ENCODE results near the gene MRPL45.
"Not testable (repeated sequence)": the region's sequence is repeated elsewhere in the genome, so short reads cannot be mapped to it uniquely, and the experiment has no call there.

MRPL45 gene
- 7.7 reads per million, percentile 27 among the genes with 10 or more reads in this experiment for total RNA-seq

DNA sequence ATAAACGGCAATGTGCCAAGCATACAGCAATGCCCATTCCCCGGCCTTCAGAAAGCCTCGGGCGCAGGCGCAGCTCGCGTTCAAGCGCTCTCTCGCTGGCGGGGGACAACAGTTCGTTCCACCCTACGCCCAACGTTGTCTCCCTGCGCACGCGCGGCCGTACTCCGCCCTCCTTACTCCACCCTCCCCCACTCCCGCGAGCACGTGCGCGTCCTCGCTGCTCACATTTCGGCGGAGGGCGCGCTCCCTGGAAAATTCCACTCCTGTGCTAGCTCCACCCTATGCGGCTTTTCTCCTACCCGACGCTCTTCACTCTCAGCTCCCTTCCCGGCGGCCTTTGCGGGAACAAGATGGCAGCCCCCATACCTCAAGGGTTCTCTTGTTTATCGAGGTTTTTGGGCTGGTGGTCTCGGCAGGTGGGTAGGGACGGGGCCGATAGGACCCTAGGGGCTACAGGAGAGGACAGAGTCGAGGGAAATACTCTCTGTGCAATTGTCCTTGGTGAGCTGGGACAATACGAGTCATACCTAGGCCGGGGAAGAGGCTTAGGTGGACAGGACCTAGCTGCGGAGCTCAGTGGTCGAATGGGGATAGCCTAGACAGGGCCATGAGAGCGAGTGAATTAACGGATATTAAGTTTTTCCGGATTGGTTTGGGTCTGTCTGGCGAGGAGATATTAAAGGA lies at the start of gene MRPL45:
TSS of gene MRPL45 (plus strand) at position 335 of the 684 bp plus-strand sequence. CDS start at position 351, 16 bp downstream.
- DNase-seq: peak; percentile 90

DNA sequence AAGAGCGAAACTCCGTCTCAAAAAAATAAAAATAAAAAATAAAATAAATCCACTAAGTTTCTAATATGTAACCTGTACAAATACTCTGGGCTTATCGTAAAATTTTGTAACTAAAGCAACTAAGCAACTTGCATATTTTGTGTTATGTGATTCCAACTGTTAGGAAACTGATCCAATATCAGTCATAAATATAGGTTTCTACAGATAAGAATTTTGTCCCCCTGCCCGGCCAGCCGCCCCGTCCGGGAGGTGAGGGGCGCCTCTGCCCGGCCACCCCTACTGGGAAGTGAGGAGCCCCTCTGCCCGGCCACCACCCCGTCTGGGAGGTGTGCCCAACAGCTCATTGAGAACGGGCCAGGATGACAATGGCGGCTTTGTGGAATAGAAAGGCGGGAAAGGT lies 43.8 kb upstream of the MRPL45 start:
- DNase-seq: not testable (repeated sequence)

DNA sequence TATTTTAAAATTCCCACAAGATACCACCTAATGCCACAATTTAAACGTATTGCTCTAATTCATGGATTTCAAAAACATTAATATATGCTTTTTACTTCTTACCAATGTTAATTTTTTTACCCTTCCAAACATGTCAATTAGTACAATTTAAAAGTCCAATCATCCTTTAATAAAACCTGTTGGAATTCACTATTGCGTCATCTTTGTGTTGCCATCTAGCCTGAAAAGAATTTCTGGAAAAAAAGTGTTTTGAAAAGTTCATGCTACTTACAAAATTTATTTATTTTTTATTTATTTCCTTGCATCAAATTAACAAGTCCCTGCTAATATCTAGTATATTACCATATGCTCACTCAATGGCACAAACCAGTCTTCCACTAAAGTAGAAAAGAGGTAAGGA lies 42.6 kb upstream of the MRPL45 start:
- not testable (repeated sequence) for DNase-seq

DNA sequence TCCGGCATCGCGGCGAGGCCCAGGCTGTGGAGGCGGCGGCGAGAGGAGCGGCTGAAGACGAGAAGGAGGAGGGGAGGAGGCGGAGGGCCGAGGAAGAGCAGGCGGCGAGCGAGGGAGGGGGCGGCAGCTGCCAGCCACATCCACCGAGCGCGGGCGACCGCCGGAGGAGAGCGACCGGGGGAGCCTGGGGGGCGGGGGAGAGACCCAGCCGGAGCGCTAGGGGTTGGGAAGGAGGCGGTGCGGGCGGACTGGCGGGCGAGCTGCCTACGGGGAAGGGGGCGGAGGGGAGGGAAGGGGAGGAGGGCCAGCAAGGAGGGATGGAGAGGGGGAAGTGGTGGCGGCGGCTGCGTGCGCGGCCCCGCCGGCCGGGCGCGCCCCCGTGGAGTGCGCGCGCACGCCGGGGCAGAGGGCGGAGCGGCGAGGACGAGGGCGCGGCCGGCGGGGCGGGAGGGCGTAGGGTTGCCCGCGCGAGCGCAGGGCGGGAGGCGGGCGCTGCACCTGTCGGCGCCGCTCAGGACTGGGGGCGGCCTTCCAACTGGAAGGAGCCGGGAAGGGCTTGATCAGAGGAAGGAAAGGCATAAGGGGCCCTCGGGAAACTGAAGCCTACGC lies 39.9 kb upstream of the MRPL45 start:
- peak; percentile 80 for DNase-seq

DNA sequence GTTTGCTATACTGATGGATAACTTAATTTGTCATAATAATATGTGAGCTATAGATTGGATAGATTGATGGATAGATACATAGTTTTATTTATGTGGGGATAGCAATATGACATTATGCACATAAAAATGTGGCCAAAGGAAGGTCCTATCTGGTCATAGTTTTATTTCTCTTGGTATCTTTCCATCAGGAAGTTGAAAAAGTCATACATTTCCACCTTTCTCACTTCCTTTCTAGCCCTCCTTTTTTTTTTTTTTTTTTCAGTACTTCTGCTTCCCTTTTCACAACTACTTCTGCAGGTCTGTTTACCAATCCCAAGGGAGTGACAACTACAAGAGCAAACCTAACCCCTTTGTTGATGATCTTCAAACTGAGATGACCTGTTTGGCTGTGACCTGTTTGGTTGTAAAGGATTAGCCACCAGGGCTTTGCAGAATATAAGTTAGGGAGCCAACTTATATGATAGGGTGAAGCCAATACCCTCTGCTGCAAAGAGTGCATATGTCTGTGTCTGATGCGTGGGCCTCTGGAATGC lies 30.9 kb upstream of the MRPL45 start:
- DNase-seq: not testable (repeated sequence)

DNA sequence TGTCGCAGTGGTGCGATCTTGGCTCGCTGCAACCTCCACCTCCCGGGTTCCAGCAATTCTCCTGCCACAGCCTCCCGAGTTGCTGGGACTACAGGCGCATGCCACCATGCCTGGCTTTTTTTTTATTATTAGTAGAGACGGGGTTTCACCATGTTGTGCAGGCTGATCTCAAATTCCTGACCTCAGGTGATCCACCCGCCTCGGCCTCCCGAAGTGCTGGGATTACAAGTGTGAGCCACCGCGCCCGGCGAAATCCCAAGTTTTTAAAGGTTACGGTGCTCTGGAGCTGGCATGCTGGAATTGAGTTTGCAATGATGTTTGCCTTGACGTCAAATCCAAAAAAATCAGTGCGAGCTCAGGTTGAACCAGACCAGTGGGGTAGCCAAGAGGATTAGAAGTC lies 30.4 kb upstream of the MRPL45 start:
- not testable (repeated sequence) for DNase-seq

DNA sequence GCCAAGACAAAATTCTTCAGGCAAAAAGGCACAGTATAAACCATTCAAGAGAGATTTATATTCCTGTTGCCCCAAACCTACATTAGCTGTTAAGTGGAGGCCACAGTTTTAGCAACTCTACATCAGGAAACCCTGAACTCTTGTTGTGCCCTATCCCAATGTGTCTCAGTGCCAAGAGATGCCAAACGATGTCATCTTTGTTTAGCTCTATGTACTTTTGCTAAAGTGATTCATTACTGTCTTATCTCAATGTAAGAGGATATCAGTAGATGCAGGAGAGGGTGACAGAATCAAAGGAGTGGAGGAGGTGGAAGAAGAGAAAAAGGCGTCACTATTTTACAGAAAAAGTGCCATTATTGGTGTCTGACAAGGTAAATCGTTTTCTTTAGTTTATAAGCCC lies 28.8 kb upstream of the MRPL45 start:
- DNase-seq: not testable (repeated sequence)

DNA sequence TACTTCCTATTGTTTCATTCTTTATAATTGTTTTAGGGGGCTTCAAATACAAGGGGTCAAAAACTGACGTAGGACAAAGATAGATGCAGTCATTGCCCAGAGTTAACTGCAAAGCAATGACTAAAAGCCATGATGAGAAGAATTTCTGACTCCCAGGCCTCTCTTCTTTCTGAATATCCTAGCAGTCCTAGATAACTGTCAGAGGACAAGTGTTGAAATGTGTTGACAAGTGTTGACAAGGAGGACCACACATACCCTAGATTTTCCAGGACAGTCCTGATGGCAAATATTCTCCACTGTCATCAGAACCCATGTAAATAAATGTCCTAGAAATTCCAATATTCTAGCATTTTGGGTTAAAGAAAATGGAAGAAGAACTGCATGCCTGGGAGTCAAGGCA lies 27.9 kb upstream of the MRPL45 start:
- DNase-seq: not testable (repeated sequence)

DNA sequence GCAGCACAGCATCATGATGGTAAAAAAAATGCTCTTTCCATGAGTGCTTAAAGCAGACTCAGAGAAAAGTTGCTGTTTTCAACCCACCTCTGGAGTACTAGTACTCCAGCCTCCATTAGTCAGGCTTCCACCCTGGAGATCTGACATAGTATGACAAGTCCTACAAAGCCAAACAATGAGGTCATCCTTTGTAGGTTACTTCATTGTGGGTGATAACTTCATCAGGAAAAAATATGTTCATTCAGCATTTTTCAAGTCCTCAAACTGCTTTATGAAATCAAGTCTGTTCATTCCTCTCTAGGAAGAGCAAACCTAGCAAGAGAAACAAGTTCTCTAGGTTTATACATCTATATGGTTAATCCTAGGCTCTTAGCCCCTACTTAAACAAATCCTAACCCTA lies 27.4 kb upstream of the MRPL45 start:
- DNase-seq: not testable (repeated sequence)

DNA sequence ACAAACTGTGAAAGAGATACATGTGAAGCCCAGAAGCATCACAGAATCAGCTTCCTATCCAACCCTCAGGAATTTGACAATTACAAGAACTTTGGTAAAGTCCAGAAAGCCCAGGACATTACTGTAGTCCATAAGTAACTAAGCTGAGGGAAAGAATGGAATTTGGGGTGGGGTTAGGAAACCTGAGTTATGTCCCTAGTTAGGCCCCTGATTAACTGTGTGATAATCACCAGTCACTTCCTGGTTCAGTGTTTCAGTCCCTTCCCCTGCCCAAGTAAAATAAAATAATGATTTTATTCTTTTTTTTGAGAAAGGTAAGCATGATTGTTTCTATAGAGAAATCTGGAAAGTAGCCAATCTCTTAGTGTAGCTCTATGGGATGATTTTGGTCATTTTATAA lies 11.0 kb upstream of the MRPL45 start:
- DNase-seq: not testable (repeated sequence)

DNA sequence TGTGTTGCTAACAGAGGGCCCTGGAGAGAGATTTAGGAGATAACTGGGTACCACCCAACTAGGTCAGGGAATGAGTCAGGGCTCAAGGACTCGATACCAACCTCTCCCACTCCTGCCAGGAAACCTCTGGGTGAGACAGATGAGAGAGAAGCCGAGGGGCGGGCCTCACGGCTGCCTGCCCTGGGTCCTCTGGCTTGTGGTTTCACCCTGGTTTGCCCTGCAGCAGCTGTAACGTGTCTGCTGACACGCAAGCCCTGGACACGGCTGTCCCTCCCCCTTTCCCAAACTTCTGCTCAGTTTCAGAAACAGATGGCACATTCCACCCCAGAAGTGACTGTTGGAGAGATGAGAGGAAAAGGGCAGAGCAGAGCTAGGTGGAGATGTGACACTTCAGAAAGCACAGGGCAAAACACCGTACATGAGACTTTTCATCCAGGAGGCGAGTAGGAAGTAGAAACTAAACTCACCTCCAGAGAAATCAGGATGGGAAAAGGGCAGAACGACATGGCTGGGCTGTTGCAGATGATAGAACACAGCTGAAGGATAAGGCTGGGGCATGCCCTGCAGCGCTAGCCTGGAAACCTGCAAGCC lies 10.4 kb upstream of the MRPL45 start:
- DNase-seq: not testable (repeated sequence)

DNA sequence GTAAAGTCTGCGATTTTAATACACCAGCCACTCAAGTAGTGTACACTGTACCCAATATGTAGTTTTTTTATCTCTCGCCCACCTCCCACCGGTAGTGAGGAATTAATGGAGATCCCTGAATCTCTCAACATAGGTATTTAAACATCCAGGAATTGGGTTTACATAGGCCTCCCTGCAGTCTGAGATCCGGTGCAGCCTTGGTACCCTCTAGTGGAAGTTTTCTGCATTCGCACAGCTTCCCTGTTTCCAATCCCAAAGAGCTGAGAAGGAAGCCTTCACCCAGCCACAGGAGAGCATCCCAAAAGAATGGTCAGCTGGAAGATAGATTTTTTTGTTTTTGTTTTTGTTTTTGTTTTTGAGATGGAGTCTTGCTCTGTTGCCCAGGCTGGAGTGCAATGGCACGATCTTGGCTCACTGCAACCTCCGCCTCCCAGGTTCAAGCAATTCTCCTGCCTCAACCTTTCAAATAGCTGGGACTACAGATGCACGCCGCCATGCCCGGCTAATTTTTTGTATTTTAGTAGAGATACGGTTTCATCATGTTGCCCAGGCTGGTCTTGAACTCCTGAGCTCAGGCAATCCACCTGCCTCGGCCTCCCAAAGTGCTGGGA lies 8.6 kb upstream of the MRPL45 start:
- not testable (repeated sequence) for DNase-seq

DNA sequence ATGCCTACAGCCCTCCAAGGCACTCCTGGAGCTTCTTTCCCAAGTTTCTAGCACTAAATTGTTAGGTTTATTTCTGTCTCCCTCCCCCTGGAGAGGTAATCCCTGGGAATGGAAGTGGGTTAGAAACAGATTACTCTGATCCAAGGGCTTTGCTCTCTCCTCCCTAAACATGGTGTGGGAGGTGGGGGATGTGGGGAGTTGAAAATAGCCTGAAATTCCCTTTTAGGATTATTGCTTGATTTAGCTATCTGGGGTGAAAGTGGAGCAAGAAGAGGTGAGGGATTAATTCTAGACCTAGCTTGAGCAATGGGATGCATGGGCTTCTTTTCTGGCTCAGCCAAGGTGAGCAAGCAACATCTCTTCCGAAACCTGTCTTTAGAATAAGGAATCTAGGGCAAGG lies 7.2 kb upstream of the MRPL45 start:
- DNase-seq: not testable (repeated sequence)

DNA sequence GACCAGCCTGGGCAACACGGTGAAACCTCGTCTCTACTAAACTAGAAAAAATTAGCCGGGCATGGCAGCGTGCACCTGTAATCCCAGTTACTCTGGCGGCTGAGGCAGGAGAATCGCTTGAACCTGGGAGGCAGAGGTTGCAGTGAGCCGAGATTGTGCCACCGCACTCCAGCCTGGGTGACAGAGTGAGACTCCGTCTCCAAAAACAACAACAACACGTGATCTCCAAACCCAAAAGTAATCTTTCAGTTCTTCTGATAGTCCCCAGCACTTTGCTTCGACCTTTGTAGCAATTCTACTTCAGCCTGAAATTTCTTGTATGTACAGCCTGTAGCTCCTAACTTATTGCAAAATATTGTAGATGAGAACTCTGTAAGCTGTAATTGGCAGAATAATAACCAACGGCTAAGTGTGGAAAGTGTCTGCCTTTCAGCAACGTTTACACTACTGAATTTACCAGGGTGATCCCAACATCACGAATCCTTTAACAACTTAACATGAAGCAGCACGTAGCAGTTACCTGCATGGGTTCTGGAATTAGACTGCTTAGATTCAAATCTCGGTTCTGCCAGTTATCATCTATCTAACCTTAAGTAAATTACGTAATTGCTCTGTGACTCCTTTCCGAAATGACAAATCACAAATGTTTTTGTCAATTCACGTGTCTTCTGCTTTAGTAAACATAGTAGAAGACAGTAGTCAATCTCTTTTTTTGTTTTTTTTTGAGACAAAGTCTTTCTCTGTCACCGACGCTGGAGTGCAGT lies 1.2 kb upstream of the MRPL45 start:
- DNase-seq: not testable (repeated sequence)

DNA sequence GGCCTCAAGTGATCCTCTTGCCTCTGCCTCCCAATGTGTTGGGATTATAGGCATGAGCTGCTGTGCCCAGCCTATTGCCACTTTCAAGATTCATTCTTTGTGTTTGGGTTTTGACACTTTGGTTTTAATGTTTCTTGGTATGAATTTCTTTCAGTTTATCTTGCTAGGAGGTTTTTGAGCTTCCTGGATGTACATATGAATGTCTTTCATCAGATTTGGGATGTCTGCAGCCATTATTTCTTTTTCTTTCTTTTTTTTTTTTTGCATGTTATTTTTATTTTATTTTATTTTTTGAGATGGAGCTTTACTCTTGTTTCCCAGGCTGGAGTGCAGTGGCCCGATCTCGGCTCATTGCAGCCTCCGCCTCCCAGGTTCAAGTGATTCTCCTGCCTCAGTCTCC lies 18.5 kb downstream of the MRPL45 start:
- no peak for DNase-seq

DNA sequence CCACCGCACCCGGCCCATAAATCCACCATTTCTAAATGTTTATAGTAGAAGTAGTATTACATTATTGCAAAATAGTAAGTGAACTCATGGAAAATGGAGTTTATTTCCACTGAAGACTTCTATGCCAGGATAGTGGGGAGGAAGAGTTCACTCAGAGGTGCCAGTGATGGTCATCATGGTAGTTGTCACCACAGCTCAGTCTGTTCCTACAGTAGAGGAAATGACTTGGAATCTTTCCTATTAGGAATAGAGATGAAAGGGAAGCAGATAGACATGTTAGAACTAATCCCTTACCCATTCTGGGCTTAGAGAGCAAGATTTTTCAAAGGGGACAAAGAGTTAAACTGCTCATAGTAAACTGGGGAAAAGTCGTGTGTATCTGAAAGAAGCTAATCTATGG lies 20.1 kb downstream of the MRPL45 start:
- no peak for DNase-seq

DNA sequence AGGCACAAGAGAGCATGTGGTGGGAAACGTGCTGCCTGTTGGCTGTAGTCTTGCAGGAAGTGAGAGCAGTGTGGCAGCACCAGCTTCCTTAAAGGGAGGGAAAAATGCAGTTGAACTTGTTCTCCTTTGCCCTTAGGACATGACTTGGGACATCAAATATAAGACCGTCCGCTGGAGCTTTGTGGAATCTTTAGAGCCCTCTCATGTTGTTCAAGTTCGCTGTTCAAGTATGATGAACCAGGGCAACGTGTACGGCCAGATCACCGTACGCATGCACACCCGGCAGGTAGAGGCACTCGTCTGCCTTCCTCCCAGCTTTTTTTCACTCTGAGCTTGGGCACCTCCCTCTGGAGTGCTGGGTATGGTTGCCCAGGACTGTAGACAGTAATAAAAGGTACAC lies 23.5 kb downstream of the MRPL45 start:
- no peak for DNase-seq

DNA sequence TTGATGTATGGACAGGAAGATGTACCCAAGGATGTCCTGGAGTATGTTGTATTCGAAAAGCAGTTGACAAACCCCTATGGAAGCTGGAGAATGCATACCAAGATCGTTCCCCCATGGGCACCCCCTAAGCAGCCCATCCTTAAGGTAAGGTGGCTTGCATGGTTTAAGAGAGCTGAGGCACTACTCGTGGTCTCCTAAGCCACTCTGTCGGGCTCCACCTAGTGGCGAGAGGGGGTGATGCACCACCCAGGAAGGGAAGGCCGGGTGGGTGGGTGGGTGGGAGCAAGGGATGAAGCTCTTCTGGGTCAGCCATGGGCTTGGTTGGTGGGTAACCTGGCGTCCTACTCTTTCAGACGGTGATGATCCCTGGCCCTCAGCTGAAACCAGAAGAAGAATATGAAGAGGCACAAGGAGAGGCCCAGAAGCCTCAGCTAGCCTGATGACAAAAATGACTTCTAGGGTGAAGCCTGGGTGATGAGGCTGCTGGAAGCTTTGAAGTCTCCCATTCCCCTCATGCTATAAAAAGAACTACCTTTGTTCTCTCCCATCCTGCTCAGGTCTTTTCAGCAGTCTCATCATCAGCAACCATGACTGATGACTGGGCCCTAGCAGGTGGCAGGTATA lies 25.3 kb downstream of the MRPL45 start:
- DNase-seq: peak; percentile 65

DNA sequence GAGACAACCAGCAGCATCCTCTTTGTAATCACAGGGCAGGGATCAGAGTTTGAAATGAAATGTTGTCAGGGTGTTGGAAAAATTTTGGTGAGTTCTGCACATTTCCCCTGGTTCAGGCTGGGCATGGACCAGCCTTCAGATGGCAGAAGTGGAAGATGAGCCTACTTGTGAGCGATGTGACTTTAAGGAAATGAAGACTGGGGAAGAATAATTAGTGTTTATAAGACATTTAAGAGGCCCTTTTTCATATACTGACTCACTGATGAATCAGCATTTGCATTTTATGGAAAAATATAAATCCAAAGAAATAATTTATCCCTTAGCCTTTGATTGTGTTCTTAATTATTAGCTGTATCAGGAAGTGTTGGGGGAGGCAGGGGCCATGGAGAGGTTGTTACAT lies 25.9 kb downstream of the MRPL45 start:
- DNase-seq: no peak

DNA sequence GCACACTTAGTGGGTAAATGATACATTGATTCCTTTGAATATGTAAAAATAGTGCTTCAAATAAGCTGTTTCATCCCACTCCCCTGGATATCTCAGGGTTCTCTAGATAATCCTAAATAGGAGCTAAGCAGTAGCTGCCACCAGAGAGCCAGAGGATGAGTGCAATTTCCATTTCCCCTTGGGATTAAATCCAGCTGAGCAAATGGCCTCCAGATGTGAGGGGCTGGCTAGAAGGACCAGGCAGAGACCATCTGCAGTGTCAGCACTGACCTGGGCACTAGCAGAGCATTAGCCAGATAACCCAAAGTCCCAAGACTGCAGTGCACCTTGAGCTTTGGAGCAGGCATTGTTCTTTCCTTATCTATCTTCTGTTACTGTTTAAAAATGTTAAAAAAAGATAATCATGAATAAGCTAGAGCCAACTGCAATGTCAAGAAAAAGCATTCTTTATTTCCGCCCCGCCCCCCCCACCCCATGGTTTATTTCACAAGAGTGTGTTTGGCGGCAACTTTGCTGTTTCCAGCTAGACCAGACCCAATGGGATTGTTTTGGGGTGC lies 27.3 kb downstream of the MRPL45 start:
- no peak for DNase-seq

DNA sequence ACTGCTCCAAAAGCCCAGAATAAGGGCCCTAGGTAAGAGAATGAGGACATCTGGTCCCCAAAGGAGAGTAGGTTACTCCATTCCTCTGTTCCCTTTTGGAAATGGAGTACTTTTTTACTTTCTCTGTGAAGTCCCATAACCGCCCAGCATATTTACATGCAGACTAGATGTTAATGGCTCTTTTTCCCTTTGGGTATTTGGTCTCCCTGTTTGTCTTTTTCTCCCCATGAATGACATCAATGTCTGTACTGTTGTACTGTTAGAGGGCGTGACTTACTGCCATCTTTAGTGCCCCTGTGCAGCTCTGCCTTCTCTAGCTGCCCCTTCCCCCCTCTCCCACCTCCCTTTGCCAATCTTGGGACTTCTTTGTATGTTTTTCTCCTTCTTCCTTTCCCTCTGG lies 27.8 kb downstream of the MRPL45 start:
- DNase-seq: no peak
